HFF-Myc (cell line): ENCODE data around the gene PRPF19.

Source experiments
- DNase-seq: peaks from one replicate; pipeline ENCODE4 v3.0.0-alpha.2; 2011; ENCODE audit warnings: low read depth; ENCODE audit errors: extremely low read depth
- H3K4me3 ChIP-seq: replicated peaks from 2 replicates; pipeline ENCODE4 v1.5.1; 2011; ENCODE audit warnings: low read depth, mild to moderate bottlenecking, control low read depth, low read length
- TF ChIP-seq, protein P1 (sequence below): IDR thresholded peaks from 2 replicates; pipeline ENCODE4 v1.5.1; 2012; ENCODE audit warnings: mild to moderate bottlenecking, low read depth, low read length, control low read depth; ENCODE audit errors: missing control alignments

The PRPF19 gene

DNA sequence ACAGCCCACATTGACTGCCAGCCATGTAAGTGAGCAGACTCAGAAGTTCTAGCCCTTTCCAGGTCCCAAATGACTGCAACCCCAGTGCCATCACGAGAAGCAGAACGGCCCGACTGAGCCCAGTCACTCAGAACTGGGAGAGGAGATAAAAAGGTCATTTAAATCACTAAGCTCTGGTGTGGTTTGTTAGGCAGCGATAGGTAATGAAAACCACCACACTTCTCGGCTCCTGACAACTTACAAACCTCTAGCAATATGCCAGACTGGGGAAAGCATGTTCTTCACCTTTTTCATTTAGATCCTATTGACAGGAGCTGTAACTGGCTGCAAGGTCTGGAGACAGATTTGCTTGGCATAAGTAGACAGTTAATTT lies 38.9 kb upstream of the PRPF19 start:
- no peak for DNase-seq
- H3K4me3 ChIP-seq, result no peak overlapping the region
- TF ChIP-seq, protein P1, sequence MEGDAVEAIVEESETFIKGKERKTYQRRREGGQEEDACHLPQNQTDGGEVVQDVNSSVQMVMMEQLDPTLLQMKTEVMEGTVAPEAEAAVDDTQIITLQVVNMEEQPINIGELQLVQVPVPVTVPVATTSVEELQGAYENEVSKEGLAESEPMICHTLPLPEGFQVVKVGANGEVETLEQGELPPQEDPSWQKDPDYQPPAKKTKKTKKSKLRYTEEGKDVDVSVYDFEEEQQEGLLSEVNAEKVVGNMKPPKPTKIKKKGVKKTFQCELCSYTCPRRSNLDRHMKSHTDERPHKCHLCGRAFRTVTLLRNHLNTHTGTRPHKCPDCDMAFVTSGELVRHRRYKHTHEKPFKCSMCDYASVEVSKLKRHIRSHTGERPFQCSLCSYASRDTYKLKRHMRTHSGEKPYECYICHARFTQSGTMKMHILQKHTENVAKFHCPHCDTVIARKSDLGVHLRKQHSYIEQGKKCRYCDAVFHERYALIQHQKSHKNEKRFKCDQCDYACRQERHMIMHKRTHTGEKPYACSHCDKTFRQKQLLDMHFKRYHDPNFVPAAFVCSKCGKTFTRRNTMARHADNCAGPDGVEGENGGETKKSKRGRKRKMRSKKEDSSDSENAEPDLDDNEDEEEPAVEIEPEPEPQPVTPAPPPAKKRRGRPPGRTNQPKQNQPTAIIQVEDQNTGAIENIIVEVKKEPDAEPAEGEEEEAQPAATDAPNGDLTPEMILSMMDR, result no peak

GRCh38 chr11:60944490-60945294 lies 38.3 kb upstream of the PRPF19 start:
- TF ChIP-seq, protein P1, result peak; percentile 20
- H3K4me3 ChIP-seq, result no peak overlapping the region
- no peak for DNase-seq

DNA sequence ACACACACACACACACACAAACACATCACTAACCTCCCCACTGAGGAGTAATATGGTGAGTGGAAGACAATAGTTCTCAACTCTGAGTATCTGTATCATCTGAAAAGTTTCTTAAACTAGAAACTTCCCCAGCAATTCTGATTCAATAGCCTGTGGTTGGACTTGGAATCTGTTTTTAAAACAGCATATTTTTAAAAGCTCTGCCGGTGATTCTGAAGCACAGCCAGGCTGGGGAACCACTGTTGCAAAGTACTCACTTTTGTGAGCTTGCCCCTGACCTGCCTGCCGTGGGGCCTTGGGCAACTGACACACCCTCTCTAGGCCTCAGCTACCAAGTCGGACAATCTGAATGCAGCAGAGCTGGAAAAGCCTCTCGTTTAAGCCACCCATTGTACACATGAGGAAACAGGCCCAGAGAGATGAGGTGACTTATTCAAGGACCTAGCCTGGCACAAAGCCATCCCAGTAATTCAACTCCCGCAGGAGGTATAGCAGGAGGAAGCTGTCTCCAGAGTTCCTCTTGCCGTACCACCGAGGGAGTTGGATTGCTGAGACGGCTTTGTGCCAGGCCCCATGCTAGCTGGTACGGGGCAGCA lies 36.7 kb upstream of the PRPF19 start:
- H3K4me3 ChIP-seq, result no peak overlapping the region
- DNase-seq, result no peak
- TF ChIP-seq, protein P1, result no peak

- DNase-seq, result no peak
- no peak overlapping the region for H3K4me3 ChIP-seq
- TF ChIP-seq, protein P1, result no peak
Measured at GRCh38 chr11:60942219-60942618, 35.8 kb upstream of the PRPF19 start.

GRCh38 chr11:60941371-60942119 lies 35.2 kb upstream of the PRPF19 start:
- no peak for DNase-seq
- TF ChIP-seq, protein P1, result no peak
- H3K4me3 ChIP-seq, result no peak overlapping the region

- no peak for DNase-seq
- TF ChIP-seq, protein P1, result no peak
Measured at GRCh38 chr11:60939855-60940254, 33.5 kb upstream of the PRPF19 start.

More at GRCh38 chr11:60939855-60940254, 33.5 kb upstream of the PRPF19 start:
- H3K4me3 ChIP-seq, result no peak overlapping the region
